Tibial nerve (tissue), 4 donors: ENCODE measurements around the gene BRSK2. TPM values are rescaled to one million over a fixed set of nuclear protein-coding genes. Genes with fewer than 3 reads are reported as not detected.

Experiments
- DNase-seq, 2 donors: peaks; one replicate each; pipeline ENCODE4 v3.0.0-alpha.2; 2019; ENCODE audit warnings: low spot score in 2 of 2
- H3K27ac ChIP-seq, 4 donors: fragments of 200-600 bp; sonication (generic) in 3 of 4; one replicate each; pipeline ENCODE4 v1.5.1; 2017 to 2019; ENCODE audit warnings: mild to moderate bottlenecking in 1 of 4
- H3K27me3 ChIP-seq, 2 donors: fragments of 200-600 bp; sonication (generic) in 1 of 2; one replicate each; pipeline versions ENCODE4 v1.5.1 to v1.6.0; 2017 to 2019
- H3K36me3 ChIP-seq, 3 donors: fragments of 200-600 bp; sonication (generic); one replicate each; pipeline ENCODE4 v1.5.1; 2018 to 2019
- H3K4me1 ChIP-seq, 4 donors: fragments of 200-600 bp; sonication (generic) in 3 of 4; one replicate each; pipeline ENCODE4 v1.5.1; 2017 to 2019
- H3K4me3 ChIP-seq, 4 donors: fragments of 200-600 bp; sonication (generic) in 3 of 4; one replicate each; pipeline ENCODE4 v1.5.1; 2017 to 2019; ENCODE audit warnings: mild to moderate bottlenecking in 1 of 4, moderate library complexity in 1 of 4
- H3K9me3 ChIP-seq, 4 donors: fragments of 200-600 bp; sonication (generic) in 3 of 4; one replicate each; pipeline ENCODE4 v1.5.1; 2017 to 2019
- CTCF ChIP-seq, 5 experiments: fragments of 200-600 bp in 3 of 5; fragments of 450-650 bp in 2 of 5; sonication (generic) in 3 of 5; IDR thresholded peaks; one replicate each; pipeline ENCODE4 v1.5.1; 2016 to 2019; ENCODE audit warnings: antibody characterized with exemption in 5 of 5, mild to moderate bottlenecking in 3 of 5, moderate library complexity in 2 of 5
- EP300 ChIP-seq, 2 donors: sonication (generic); formaldehyde crosslinking; IDR thresholded peaks; one replicate each; pipeline ENCODE4 v1.6.1; 2017; ENCODE audit warnings: antibody characterized with exemption in 2 of 2, mild to moderate bottlenecking in 1 of 2
- POLR2A ChIP-seq, 2 donors: fragments of 450-650 bp; IDR thresholded peaks; one replicate each; pipeline ENCODE4 v1.6.1; 2017; ENCODE audit warnings: antibody characterized with exemption in 2 of 2, mild to moderate bottlenecking in 2 of 2, moderate library complexity in 2 of 2
- WGBS, 2 donors: methylation state at CpG; one replicate each; pipeline ENCODE4 v1.1.5; 2018; 5-methylcytosine and 5-hydroxymethylcytosine counted together
- total RNA-seq, 4 donors: library from RNA; depleted of rRNA; stranded (reverse); fragments of >200 nt; gene quantifications; one replicate each; pipeline ENCODE4 v1.1.0, GENCODE V29; 2016

BRSK2 gene
- total RNA-seq, 4 donors from 2014 or later: 2.4 to 7.8 (median 4.6) TPM

- no peak overlapping the region for H3K4me3 ChIP-seq
- DNase-seq: no peak
- no peaks in the 10 kb centered on the region for H3K27me3 ChIP-seq
- H3K4me1 ChIP-seq: no peaks in the 10 kb centered on the region
- TF ChIP-seq EP300 (IDR thresholded peaks at IDR 0.05) (no peak), CTCF (IDR thresholded peaks at IDR 0.05) (no peak), POLR2A (IDR thresholded peaks at IDR 0.05) (no peak)
- no peak overlapping the region for H3K27ac ChIP-seq
- 84 to 85% methylated on average over 12 to 16 of the region's 16 CpGs for WGBS, 2 donors
- peaks cover 0 to 31% (median 0%) of the 10 kb centered on the region in 4 donors for H3K9me3 ChIP-seq
- H3K36me3 ChIP-seq: no peaks in the 10 kb centered on the region
Measured at GRCh38 chr11:1360835-1361357, 28.8 kb upstream of the BRSK2 start.

- no peak for DNase-seq
- Histone ChIP-seq H3K27me3 (no peaks in the 10 kb centered on the region), H3K4me1 (no peaks in the 10 kb centered on the region), H3K4me3 (no peak overlapping the region), H3K27ac (no peak overlapping the region), H3K36me3 (no peaks in the 10 kb centered on the region), H3K9me3 (peaks cover 0 to 41% (median 0%) of the 10 kb centered on the region in 4 donors)
- 63 to 75% methylated on average over 7 of the region's 7 CpGs for WGBS, 2 donors
- no peak for TF ChIP-seq EP300 (IDR thresholded peaks at IDR 0.05)
- TF ChIP-seq CTCF (IDR thresholded peaks at IDR 0.05): no peak
- no peak for TF ChIP-seq POLR2A (IDR thresholded peaks at IDR 0.05)
Measured at GRCh38 chr11:1361882-1362281, 27.9 kb upstream of the BRSK2 start.

- H3K36me3 ChIP-seq: no peaks in the 10 kb centered on the region
- H3K4me1 ChIP-seq: no peaks in the 10 kb centered on the region
- TF ChIP-seq CTCF (IDR thresholded peaks at IDR 0.05): no peak
- TF ChIP-seq POLR2A (IDR thresholded peaks at IDR 0.05): no peak
- no peak for TF ChIP-seq EP300 (IDR thresholded peaks at IDR 0.05)
- no peak overlapping the region for H3K4me3 ChIP-seq
- no peak overlapping the region for H3K27ac ChIP-seq
- peaks cover 0 to 54% (median 0%) of the 10 kb centered on the region in 4 donors for H3K9me3 ChIP-seq
- DNase-seq: no peak
- H3K27me3 ChIP-seq: no peaks in the 10 kb centered on the region
- WGBS, 2 donors: 79 to 80% methylated on average over 8 of the region's 8 CpGs
Measured at GRCh38 chr11:1367721-1368120, 22.0 kb upstream of the BRSK2 start.

GRCh38 chr11:1368216-1368615 lies 21.5 kb upstream of the BRSK2 start:
- 80 to 81% methylated on average over 4 to 9 of the region's 9 CpGs for WGBS, 2 donors
- peaks cover 0 to 49% (median 0%) of the 10 kb centered on the region in 4 donors for H3K9me3 ChIP-seq
- no peak for DNase-seq
- H3K27me3 ChIP-seq: no peaks in the 10 kb centered on the region
- no peak overlapping the region for H3K4me3 ChIP-seq
- no peaks in the 10 kb centered on the region for H3K36me3 ChIP-seq
- H3K27ac ChIP-seq: no peak overlapping the region
- H3K4me1 ChIP-seq: no peaks in the 10 kb centered on the region
- no peak for TF ChIP-seq EP300 (IDR thresholded peaks at IDR 0.05)
- TF ChIP-seq CTCF (IDR thresholded peaks at IDR 0.05): no peak
- TF ChIP-seq POLR2A (IDR thresholded peaks at IDR 0.05): no peak

GRCh38 chr11:1368966-1369365 lies 20.8 kb upstream of the BRSK2 start:
- TF ChIP-seq POLR2A (IDR thresholded peaks at IDR 0.05) (no peak), CTCF (IDR thresholded peaks at IDR 0.05) (no peak), EP300 (IDR thresholded peaks at IDR 0.05) (no peak)
- WGBS, 2 donors: 81 to 84% methylated on average over 15 to 16 of the region's 16 CpGs
- Histone ChIP-seq H3K4me1 (no peaks in the 10 kb centered on the region), H3K9me3 (peaks cover 0 to 42% (median 0%) of the 10 kb centered on the region in 4 donors), H3K36me3 (no peaks in the 10 kb centered on the region), H3K27ac (no peak overlapping the region), H3K27me3 (no peaks in the 10 kb centered on the region), H3K4me3 (no peak overlapping the region)
- no peak for DNase-seq
